Measurements from ENCODE around the gene CACNA1H. TPM values are rescaled to one million over a fixed set of nuclear protein-coding genes. Genes with fewer than 3 reads are reported as not detected.

The CACNA1H gene
- total RNA-seq, 3 donors from 2014 or later (not counting 1 experiment from before 2014, with no cell fraction given) = 1.1 to 1.5 (median 1.3) TPM

DNA sequence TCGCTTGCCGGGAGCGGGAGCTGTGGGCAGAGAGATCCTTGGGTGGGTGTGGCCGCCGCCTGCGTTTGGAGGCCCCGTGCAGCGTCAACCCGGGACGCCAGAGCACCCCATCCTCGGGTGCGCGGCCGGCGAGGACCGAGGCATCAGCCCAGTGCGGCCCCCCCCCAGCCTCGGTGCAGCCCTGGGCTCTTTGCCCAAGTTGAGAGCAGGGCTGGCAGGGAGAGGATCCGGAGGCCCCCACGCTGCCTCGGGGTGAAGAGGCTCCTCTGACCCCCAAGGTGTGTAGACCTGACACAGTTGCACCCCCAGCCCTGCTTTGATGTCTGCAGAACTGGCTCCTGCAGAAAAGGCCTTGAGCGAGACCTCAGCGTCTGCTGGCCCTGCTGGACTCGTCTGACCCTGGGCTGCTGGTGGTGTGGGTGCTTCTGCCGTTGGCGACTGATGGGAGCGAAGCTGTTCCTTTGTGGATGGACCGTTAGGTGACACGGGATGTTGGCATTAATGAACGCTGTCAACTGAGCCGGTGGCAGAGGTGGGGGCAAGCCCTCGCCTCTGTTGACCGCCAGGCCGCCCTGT is 8.0 kb downstream of the CACNA1H start:
- no peaks in the 10 kb centered on the region for H3K4me1 ChIP-seq (ENCODE audit: control insufficient read depth, insufficient read depth, low read length)
- no peaks in the 10 kb centered on the region for H3K4me1 Mint-ChIP-seq
- H3K9me3 Mint-ChIP-seq = no peaks in the 10 kb centered on the region
- H3K27ac ChIP-seq (ENCODE audit: low read length) = no peak overlapping the region
- H3K4me3 Mint-ChIP-seq = no peak overlapping the region
- TF ChIP-seq, protein P1, sequence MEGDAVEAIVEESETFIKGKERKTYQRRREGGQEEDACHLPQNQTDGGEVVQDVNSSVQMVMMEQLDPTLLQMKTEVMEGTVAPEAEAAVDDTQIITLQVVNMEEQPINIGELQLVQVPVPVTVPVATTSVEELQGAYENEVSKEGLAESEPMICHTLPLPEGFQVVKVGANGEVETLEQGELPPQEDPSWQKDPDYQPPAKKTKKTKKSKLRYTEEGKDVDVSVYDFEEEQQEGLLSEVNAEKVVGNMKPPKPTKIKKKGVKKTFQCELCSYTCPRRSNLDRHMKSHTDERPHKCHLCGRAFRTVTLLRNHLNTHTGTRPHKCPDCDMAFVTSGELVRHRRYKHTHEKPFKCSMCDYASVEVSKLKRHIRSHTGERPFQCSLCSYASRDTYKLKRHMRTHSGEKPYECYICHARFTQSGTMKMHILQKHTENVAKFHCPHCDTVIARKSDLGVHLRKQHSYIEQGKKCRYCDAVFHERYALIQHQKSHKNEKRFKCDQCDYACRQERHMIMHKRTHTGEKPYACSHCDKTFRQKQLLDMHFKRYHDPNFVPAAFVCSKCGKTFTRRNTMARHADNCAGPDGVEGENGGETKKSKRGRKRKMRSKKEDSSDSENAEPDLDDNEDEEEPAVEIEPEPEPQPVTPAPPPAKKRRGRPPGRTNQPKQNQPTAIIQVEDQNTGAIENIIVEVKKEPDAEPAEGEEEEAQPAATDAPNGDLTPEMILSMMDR (IDR thresholded peaks at IDR 0.05) = no peak
- no peaks in the 10 kb centered on the region for H3K9me3 ChIP-seq (ENCODE audit: control insufficient read depth, insufficient read depth, low read length)
- no peak for DNase-seq
- WGBS (ENCODE audit: insufficient coverage) = 88% methylated on average over 34 of the region's 34 CpGs
- H3K36me3 Mint-ChIP-seq = no peaks in the 10 kb centered on the region
- no peaks in the 10 kb centered on the region for H3K36me3 ChIP-seq (ENCODE audit: control insufficient read depth, insufficient read depth, low read length)
- no peak overlapping the region for H3K4me3 ChIP-seq (ENCODE audit: low read length)
- ATAC-seq = no peak
- no peak overlapping the region for H3K27ac Mint-ChIP-seq
- no peaks in the 10 kb centered on the region for H3K27me3 Mint-ChIP-seq (ENCODE audit: low read depth in 2 of 2)
- H3K27me3 ChIP-seq (ENCODE audit: control insufficient read depth, insufficient read depth, low read length) = peaks cover 6% of the 10 kb centered on the region
- intact Hi-C loops (cut with micrococcal nuclease) = no loop called here

- DNase-seq = no peak
- 79% methylated on average over 38 of the region's 38 CpGs for WGBS (ENCODE audit: insufficient coverage)
- H3K4me1 ChIP-seq (ENCODE audit: control insufficient read depth, insufficient read depth, low read length) = no peaks in the 10 kb centered on the region
Observed at GRCh38 chr16:1162701-1163566, 10.0 kb downstream of the CACNA1H start.

DNA sequence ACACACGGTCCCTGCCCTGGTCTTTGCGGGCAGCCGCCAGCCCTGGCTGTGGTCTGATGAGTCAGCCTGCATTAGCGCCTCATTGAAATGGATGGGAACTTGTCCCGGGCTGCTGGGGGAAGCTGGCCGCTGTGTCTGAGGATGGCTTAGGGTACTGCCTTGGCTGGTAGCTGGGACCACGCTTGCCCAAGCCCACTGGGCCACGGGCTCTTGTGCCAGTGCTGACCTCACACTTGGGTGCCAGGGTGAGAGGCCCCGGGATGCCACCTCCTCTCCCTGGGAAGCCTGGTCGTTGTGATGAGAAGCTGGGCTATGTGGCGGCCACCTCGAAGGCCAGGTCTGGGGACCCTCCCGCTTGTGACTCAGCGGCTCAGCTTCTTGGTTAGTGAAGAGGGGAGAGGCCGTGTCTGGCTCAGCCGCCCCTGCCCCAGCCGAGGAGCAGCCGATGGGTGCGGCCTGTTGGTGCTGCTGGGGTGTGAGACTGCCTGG is 10.7 kb downstream of the CACNA1H start:
- intact Hi-C loops (cut with micrococcal nuclease) = no loop called here
- WGBS (ENCODE audit: insufficient coverage) = 67% methylated on average over 19 of the region's 19 CpGs
- H3K9me3 Mint-ChIP-seq = no peaks in the 10 kb centered on the region

More at GRCh38 chr16:1162701-1163566, 10.0 kb downstream of the CACNA1H start:
- H3K9me3 ChIP-seq (ENCODE audit: control insufficient read depth, insufficient read depth, low read length) = no peaks in the 10 kb centered on the region
- H3K4me3 ChIP-seq (ENCODE audit: low read length) = no peak overlapping the region
- H3K27me3 ChIP-seq (ENCODE audit: control insufficient read depth, insufficient read depth, low read length) = no peaks in the 10 kb centered on the region
- Mint-ChIP-seq H3K27me3 (ENCODE audit: low read depth in 2 of 2) (no peaks in the 10 kb centered on the region), H3K9me3 (no peaks in the 10 kb centered on the region), H3K4me3 (no peak overlapping the region), H3K36me3 (no peaks in the 10 kb centered on the region), H3K27ac (no peak overlapping the region), H3K4me1 (no peaks in the 10 kb centered on the region)
- TF ChIP-seq, protein P1 (IDR thresholded peaks at IDR 0.05) = no peak
- H3K27ac ChIP-seq (ENCODE audit: low read length) = no peak overlapping the region
- no peak for ATAC-seq
- intact Hi-C loops (cut with micrococcal nuclease) = no loop called here
- H3K36me3 ChIP-seq (ENCODE audit: control insufficient read depth, insufficient read depth, low read length) = no peaks in the 10 kb centered on the region

More for the DNA sequence above, 10.7 kb downstream of the CACNA1H start:
- no peaks in the 10 kb centered on the region for H3K9me3 ChIP-seq (ENCODE audit: control insufficient read depth, insufficient read depth, low read length)
- Mint-ChIP-seq H3K4me1 (no peaks in the 10 kb centered on the region), H3K27me3 (ENCODE audit: low read depth in 2 of 2) (no peaks in the 10 kb centered on the region), H3K4me3 (no peak overlapping the region), H3K27ac (no peak overlapping the region), H3K36me3 (no peaks in the 10 kb centered on the region)
- no peak overlapping the region for H3K27ac ChIP-seq (ENCODE audit: low read length)
- H3K4me3 ChIP-seq (ENCODE audit: low read length) = no peak overlapping the region
- TF ChIP-seq, protein P1 (IDR thresholded peaks at IDR 0.05) = no peak
- DNase-seq (no peak), ATAC-seq (no peak)
- H3K4me1 ChIP-seq (ENCODE audit: control insufficient read depth, insufficient read depth, low read length) = no peaks in the 10 kb centered on the region
- H3K27me3 ChIP-seq (ENCODE audit: control insufficient read depth, insufficient read depth, low read length) = no peaks in the 10 kb centered on the region
- H3K36me3 ChIP-seq (ENCODE audit: control insufficient read depth, insufficient read depth, low read length) = no peaks in the 10 kb centered on the region

Measured in natural killer cell (primary cell).